Measurements from ENCODE around the gene PRR23E. TPM values are rescaled to one million over a fixed set of nuclear protein-coding genes. Genes with fewer than 3 reads are reported as not detected.

PRR23E gene
- total RNA-seq, 1 donor from 2014 or later: not detected

- Histone ChIP-seq H3K9me3 (no peaks in the 10 kb centered on the region), H3K27me3 (no peaks in the 10 kb centered on the region), H3K36me3 (no peaks in the 10 kb centered on the region), H3K27ac (no peak overlapping the region), H3K4me1 (no peaks in the 10 kb centered on the region), H3K4me3 (no peak overlapping the region)
- intact Hi-C loops (cut with DNase I): no loop called here
- no peak for DNase-seq (ENCODE audit: low spot score in 2 of 2)
- no peak for TF ChIP-seq CTCF (IDR thresholded peaks at IDR 0.05)
Observed at GRCh38 chr3:127149621-127150310, 43.2 kb upstream of the PRR23E start.

- Histone ChIP-seq H3K36me3 (no peaks in the 10 kb centered on the region), H3K9me3 (no peaks in the 10 kb centered on the region), H3K27ac (no peak overlapping the region), H3K27me3 (no peaks in the 10 kb centered on the region), H3K4me3 (no peak overlapping the region), H3K4me1 (no peaks in the 10 kb centered on the region)
- intact Hi-C loops (cut with DNase I): no loop called here
- TF ChIP-seq CTCF (IDR thresholded peaks at IDR 0.05): no peak
- DNase-seq (ENCODE audit: low spot score in 2 of 2): no peak
Observed at GRCh38 chr3:127150513-127151250, 42.2 kb upstream of the PRR23E start.

GRCh38 chr3:127151251-127151564 lies 41.7 kb upstream of the PRR23E start:
- DNase-seq (ENCODE audit: low spot score in 2 of 2): peak in 1 of 2 donors; percentile 57
- Histone ChIP-seq H3K36me3 (no peaks in the 10 kb centered on the region), H3K27ac (no peak overlapping the region), H3K9me3 (no peaks in the 10 kb centered on the region), H3K27me3 (no peaks in the 10 kb centered on the region), H3K4me3 (no peak overlapping the region), H3K4me1 (no peaks in the 10 kb centered on the region)
- no peak for TF ChIP-seq CTCF (IDR thresholded peaks at IDR 0.05)
- intact Hi-C loops (cut with DNase I): no loop called here

- H3K9me3 ChIP-seq: no peaks in the 10 kb centered on the region
- no peak overlapping the region for H3K4me3 ChIP-seq
- no peaks in the 10 kb centered on the region for H3K27me3 ChIP-seq
- DNase-seq (ENCODE audit: low spot score in 2 of 2): peak in 1 of 2 donors; percentile 9
- no peak for TF ChIP-seq CTCF (IDR thresholded peaks at IDR 0.05)
- H3K36me3 ChIP-seq: no peaks in the 10 kb centered on the region
- no peaks in the 10 kb centered on the region for H3K4me1 ChIP-seq
- intact Hi-C loops (cut with DNase I): no loop called here
- H3K27ac ChIP-seq: no peak overlapping the region
Observed at GRCh38 chr3:127151992-127152650, 40.8 kb upstream of the PRR23E start.

- no peaks in the 10 kb centered on the region for H3K27me3 ChIP-seq
- no peak overlapping the region for H3K4me3 ChIP-seq
- no peak overlapping the region for H3K27ac ChIP-seq
- TF ChIP-seq CTCF (IDR thresholded peaks at IDR 0.05): no peak
- no peaks in the 10 kb centered on the region for H3K9me3 ChIP-seq
- H3K4me1 ChIP-seq: no peaks in the 10 kb centered on the region
- peak in 1 of 2 donors; percentile 43 for DNase-seq (ENCODE audit: low spot score in 2 of 2)
- no peaks in the 10 kb centered on the region for H3K36me3 ChIP-seq
- intact Hi-C loops (cut with DNase I): no loop called here
Observed at GRCh38 chr3:127152684-127153505, 40.0 kb upstream of the PRR23E start.
